IMR-90 (cell line): ENCODE results near the gene TNS1. TPM values are rescaled to one million over a fixed set of nuclear protein-coding genes. Genes with fewer than 3 reads are reported as not detected.

Experiments used
- ATAC-seq: fragments of 200-7000 bp; cut with Tn5 transposase; 2 replicates; pipeline ENCODE4 v1.9.1; 2020; ENCODE audit warnings: low read depth, mild to moderate bottlenecking, moderate library complexity
- BruUV-seq: library from RNA; stranded (reverse); fragments of 400-500 nt; replicated peaks from 2 replicates; lab custom pipeline; 2021; lab: Mats Ljungman, UMichigan
- CTCF ChIA-PET: fragments of 300-600 bp; formaldehyde crosslinking; extraction: SDS; loops from one replicate; lab custom pipeline; 2021; ENCODE audit warnings: antibody characterized with exemption; lab: Yijun Ruan, JAX
- POLR2A ChIA-PET: fragments of 300-600 bp; sonication (Branson Sonifier 250); formaldehyde crosslinking; loops from one replicate; lab custom pipeline; 2022; ENCODE audit warnings: antibody characterized with exemption; ENCODE audit not compliant: unreplicated experiment; lab: Charles Lee
- DNase-seq: peaks from one replicate; pipeline ENCODE4 v3.0.0; 2013
- H2AFZ ChIP-seq: replicated peaks from 2 replicates; pipeline ENCODE3; 2013; ENCODE audit warnings: low read length, mild to moderate bottlenecking; ENCODE audit not compliant: poor library complexity
- H2AK5ac ChIP-seq: 2 replicates; pipeline ENCODE4 v1.6.1; 2013; ENCODE audit warnings: low read depth, low read length, inconsistent platforms
- H2AK9ac ChIP-seq: replicated peaks from 2 replicates; pipeline ENCODE3; 2013; ENCODE audit warnings: mild to moderate bottlenecking, low read depth, low read length, moderate library complexity; ENCODE audit not compliant: poor library complexity
- H2BK120ac ChIP-seq: 2 replicates; pipeline ENCODE4 v1.6.1; 2013; ENCODE audit warnings: low read depth, low read length, inconsistent platforms
- H2BK15ac ChIP-seq: 3 replicates; pipeline ENCODE4 v1.6.1; 2013; ENCODE audit warnings: low read depth, low read length, inconsistent platforms
- H2BK20ac ChIP-seq: 2 replicates; pipeline ENCODE4 v1.6.1; 2013; ENCODE audit warnings: low read depth, mild to moderate bottlenecking, inconsistent platforms, low read length, moderate library complexity
- H2BK5ac ChIP-seq: 2 replicates; pipeline ENCODE4 v1.6.1; 2013; ENCODE audit warnings: mild to moderate bottlenecking, low read depth, low read length, inconsistent platforms; ENCODE audit not compliant: poor library complexity, severe bottlenecking
- H3K14ac ChIP-seq: replicated peaks from 2 replicates; pipeline ENCODE4 v1.6.1; 2013; ENCODE audit warnings: low read depth, low read length, inconsistent platforms
- H3K18ac ChIP-seq: 2 replicates; pipeline ENCODE4 v1.6.1; 2013; ENCODE audit warnings: low read depth, low read length, control low read depth
- H3K23ac ChIP-seq: 2 replicates; pipeline ENCODE4 v1.6.1; 2013; ENCODE audit warnings: low read depth, low read length, inconsistent platforms
- H3K27ac ChIP-seq: 2 replicates; pipeline ENCODE4 v1.5.1; 2013; ENCODE audit warnings: mild to moderate bottlenecking, control low read depth, low read length; ENCODE audit not compliant: insufficient read depth
- H3K27me3 ChIP-seq: 2 replicates; pipeline ENCODE4 v1.6.1; 2013; ENCODE audit warnings: low read length; ENCODE audit not compliant: control insufficient read depth, insufficient read depth
- H3K36me3 ChIP-seq: 2 replicates; pipeline ENCODE4 v1.6.1; 2013; ENCODE audit warnings: low read length, mixed read lengths; ENCODE audit not compliant: control insufficient read depth, insufficient read depth
- H3K4ac ChIP-seq: 2 replicates; pipeline ENCODE4 v1.6.1; 2013; ENCODE audit warnings: low read depth, low read length, inconsistent platforms
- H3K4me1 ChIP-seq: 2 replicates; pipeline ENCODE4 v1.6.1; 2013; ENCODE audit warnings: low read length, mixed read lengths; ENCODE audit not compliant: control insufficient read depth, insufficient read depth
- H3K4me2 ChIP-seq: 2 replicates; pipeline ENCODE4 v1.6.1; 2013; ENCODE audit warnings: low read depth, mild to moderate bottlenecking, control low read depth, low read length, moderate library complexity
- H3K4me3 ChIP-seq: 2 replicates; pipeline ENCODE4 v1.5.1; 2013; ENCODE audit warnings: low read depth, mild to moderate bottlenecking, control low read depth, low read length, moderate library complexity; ENCODE audit not compliant: insufficient read depth
- H3K56ac ChIP-seq: 2 replicates; pipeline ENCODE4 v1.6.1; 2013; ENCODE audit warnings: low read length, inconsistent platforms; ENCODE audit not compliant: insufficient read depth; ENCODE audit errors: extremely low read depth
- H3K79me1 ChIP-seq, 2 experiments: 2 replicates each; pipeline ENCODE4 v1.6.1; 2013; ENCODE audit warnings: low read length in 2 of 2, inconsistent platforms in 1 of 2, low read depth in 1 of 2
- H3K9ac ChIP-seq: 2 replicates; pipeline ENCODE4 v1.6.1; 2013; ENCODE audit warnings: low read depth, low read length, control low read depth
- H3K9me1 ChIP-seq: 2 replicates; pipeline ENCODE4 v1.6.1; 2013; ENCODE audit warnings: low read length, inconsistent platforms; ENCODE audit not compliant: insufficient read depth
- H3K9me3 ChIP-seq: 2 replicates; pipeline ENCODE4 v1.6.1; 2013; ENCODE audit warnings: low read length; ENCODE audit not compliant: control insufficient read depth, insufficient read depth
- H4K20me1 ChIP-seq: 2 replicates; pipeline ENCODE4 v1.6.1; 2013; ENCODE audit warnings: low read length, inconsistent platforms; ENCODE audit not compliant: insufficient read depth
- H4K5ac ChIP-seq: 2 replicates; pipeline ENCODE4 v1.6.1; 2013; ENCODE audit warnings: mild to moderate bottlenecking, low read depth, low read length, control low read depth
- H4K8ac ChIP-seq, 2 experiments: 2 replicates each; pipeline ENCODE4 v1.6.1; 2013; ENCODE audit warnings: low read depth in 2 of 2, low read length in 2 of 2, control low read depth in 1 of 2, inconsistent platforms in 1 of 2
- H4K91ac ChIP-seq: 2 replicates; pipeline ENCODE4 v1.6.1; 2013; ENCODE audit warnings: low read depth, low read length, inconsistent platforms; ENCODE audit not compliant: insufficient read depth
- BHLHE40 ChIP-seq: fragments of 150-350 bp; IDR thresholded peaks from 2 replicates; pipeline ENCODE4 v1.6.1; 2016; ENCODE audit warnings: mild to moderate bottlenecking, low read depth, low read length
- CEBPB ChIP-seq: IDR thresholded peaks from 2 replicates; pipeline ENCODE4 v1.6.1; 2012; ENCODE audit warnings: low read depth, low read length, improper control_type of control experiment
- CHD1 ChIP-seq: IDR thresholded peaks from 2 replicates; pipeline ENCODE4 v1.6.1; 2012; ENCODE audit warnings: low read depth, low read length, improper control_type of control experiment
- CTCF ChIP-seq: conservative IDR thresholded peaks from 2 replicates; pipeline ENCODE4 v1.5.1; 2012; ENCODE audit warnings: mild to moderate bottlenecking, low read depth, low read length, improper control_type of control experiment
- ELK1 ChIP-seq: fragments of 150-350 bp; IDR thresholded peaks from 2 replicates; pipeline ENCODE4 v1.6.1; 2016; ENCODE audit warnings: low read depth, mild to moderate bottlenecking, low read length, moderate library complexity, borderline replicate concordance
- FOS ChIP-seq: fragments of 150-350 bp; IDR thresholded peaks from 2 replicates; pipeline ENCODE4 v1.6.1; 2016; ENCODE audit warnings: low read depth, low read length
- MAFK ChIP-seq: IDR thresholded peaks from 2 replicates; pipeline ENCODE4 v1.6.1; 2012; ENCODE audit warnings: low read depth, low read length, improper control_type of control experiment
- MAZ ChIP-seq: IDR thresholded peaks from 2 replicates; pipeline ENCODE4 v1.6.1; 2012; ENCODE audit warnings: low read depth, mild to moderate bottlenecking, low read length, improper control_type of control experiment, moderate library complexity, borderline replicate concordance
- MXI1 ChIP-seq: IDR thresholded peaks from 2 replicates; pipeline ENCODE4 v1.6.1; 2012; ENCODE audit warnings: low read depth, mild to moderate bottlenecking, low read length, moderate library complexity, borderline replicate concordance
- POLR2A ChIP-seq: IDR thresholded peaks from 2 replicates; pipeline ENCODE4 v1.6.1; 2012; ENCODE audit warnings: mild to moderate bottlenecking, low read depth, low read length
- RAD21 ChIP-seq: IDR thresholded peaks from 2 replicates; pipeline ENCODE4 v1.6.1; 2012; ENCODE audit warnings: low read length, improper control_type of control experiment
- RCOR1 ChIP-seq: IDR thresholded peaks from 2 replicates; pipeline ENCODE4 v1.6.1; 2012; ENCODE audit warnings: mild to moderate bottlenecking, low read length, improper control_type of control experiment; ENCODE audit not compliant: insufficient replicate concordance
- RFX5 ChIP-seq: IDR thresholded peaks from 2 replicates; pipeline ENCODE4 v1.8.0; 2012; ENCODE audit warnings: low read depth, mild to moderate bottlenecking, low read length, moderate library complexity
- SMC3 ChIP-seq: fragments of 150-350 bp; IDR thresholded peaks from 2 replicates; pipeline ENCODE4 v1.6.1; 2016; ENCODE audit warnings: low read depth, mild to moderate bottlenecking, antibody characterized with exemption, low read length, moderate library complexity
- WGBS, 2 experiments: methylation state at CpG; one replicate each; pipeline versions ENCODE4 v1.1.5 to v1.1.7; 2013; ENCODE audit warnings: missing lambda C conversion rate in 2 of 2; ENCODE audit not compliant: insufficient read length in 1 of 2; ENCODE audit errors: extremely low coverage in 2 of 2; 5-methylcytosine and 5-hydroxymethylcytosine counted together
- dilution Hi-C: fragments of 300-500 bp; cut with HindIII; formaldehyde crosslinking; loops from one replicate; pipeline ENCODE4 v1.14.3; 2018; ENCODE audit warnings: low sequenced_read_pairs; ENCODE audit not compliant: unreplicated experiment
- in situ Hi-C: fragments of 300-500 bp; cut with MboI; formaldehyde crosslinking; loops from 3 replicates; pipeline ENCODE4 v1.14.3; 2019; ENCODE audit warnings: low sequenced_read_pairs, inconsistent platforms, mixed read lengths
- intact Hi-C: fragments of 100-400 bp; cut with micrococcal nuclease; formaldehyde crosslinking; loops from 2 replicates; pipeline ENCODE4 v1.10.0; 2022
- polyA plus RNA-seq, 3 experiments: library from polyadenylated mRNA; depleted of rRNA; stranded (reverse); fragments of >200 nt; gene quantifications; 2 replicates each; pipeline ENCODE4 v1.2.3, GENCODE V29; 2012; ENCODE audit warnings: low replicate concordance in 1 of 3
- total RNA-seq: library from RNA; depleted of rRNA; stranded (reverse); fragments of >200 nt; gene quantifications from 2 replicates; pipeline ENCODE4 v1.2.3, GENCODE V29; 2012

The TNS1 gene
- total and polyA plus RNA-seq, 2 of the 4 experiments (the other 2 are of a cell fraction), result 41.1 to 45.2 TPM

- BruUV-seq, result no TSS peak
- Histone ChIP-seq H4K8ac (no peak overlapping the region), H4K20me1 (peaks cover 29% of the 10 kb centered on the region), H3K9me3 (no peaks in the 10 kb centered on the region), H2BK5ac (no peak overlapping the region), H3K9ac (no peak overlapping the region), H3K4ac (no peak overlapping the region), H3K14ac (no peak overlapping the region), H3K79me1 (peaks cover 31 to 62% of the 10 kb centered on the region in 2 experiments; a peak in 3 of 4 replicates), H4K91ac (no peak overlapping the region), H3K4me1 (peaks cover 21% of the 10 kb centered on the region), H4K5ac (no peak overlapping the region), H2AK5ac (no peak overlapping the region), H2AFZ (no peak overlapping the region), H3K23ac (no peak overlapping the region), H2AK9ac (no peak overlapping the region), H3K4me3 (no peak overlapping the region), H3K56ac (no peak overlapping the region), H3K9me1 (peaks cover 21% of the 10 kb centered on the region), H3K36me3 (peaks cover 3% of the 10 kb centered on the region), H3K27ac (no peak overlapping the region), H2BK20ac (no peak overlapping the region), H3K4me2 (no peak overlapping the region), H2BK15ac (no peak overlapping the region), H2BK120ac (no peak overlapping the region), H3K18ac (no peak overlapping the region), H3K27me3 (no peaks in the 10 kb centered on the region)
- ChIA-PET POLR2A (no interaction called here), CTCF (no interaction called here)
- 38% methylated on average over 1 of the region's 6 CpGs; no CpG with 5 or more reads in 1 of the 2 experiments for WGBS, 2 experiments
- dilution Hi-C loops (no loop called here), in situ Hi-C loops (no loop called here), intact Hi-C loops (no loop called here)
- no peak for ATAC-seq
- DNase-seq, result no peak
- TF ChIP-seq CHD1, result no peak
- TF ChIP-seq BHLHE40, result no peak
- no peak for TF ChIP-seq ELK1
- TF ChIP-seq CTCF, result no peak
- TF ChIP-seq MXI1, result no peak
- no peak for TF ChIP-seq SMC3
- TF ChIP-seq FOS, result no peak
- TF ChIP-seq MAZ, result no peak
- no peak for TF ChIP-seq CEBPB
- no peak for TF ChIP-seq POLR2A
- no peak for TF ChIP-seq RAD21
- TF ChIP-seq MAFK, result no peak
- TF ChIP-seq RFX5, result no peak
- TF ChIP-seq RCOR1, result no peak
Measured at GRCh38 chr2:217953531-217953932, 49.3 kb downstream of the TNS1 start.
